ENCODE measurements around the gene CCDC150.
"Not testable (repeated sequence)": the region's sequence is repeated elsewhere in the genome, so short reads cannot be mapped to it uniquely, and the experiment has no call there.

The CCDC150 gene

GRCh38 chr2:196725882-196726281 lies 86.4 kb downstream of the CCDC150 start:
- H3K36me3 ChIP-seq (ENCODE audit: control insufficient read depth, insufficient read depth, low read length), result no peaks in the 10 kb centered on the region
- TF ChIP-seq CTCF (IDR thresholded peaks at IDR 0.05; ENCODE audit: insufficient read depth, low read length, poor library complexity, severe bottlenecking), result no peak
- DNase-seq (ENCODE audit: extremely low read depth, insufficient read length), result no peak

GRCh38 chr2:196729418-196729817 lies 89.9 kb downstream of the CCDC150 start:
- Histone ChIP-seq H3K36me3 (ENCODE audit: control insufficient read depth, insufficient read depth, low read length) (no peaks in the 10 kb centered on the region), H3K27me3 (replicated peaks; ENCODE audit: control insufficient read depth, insufficient read depth, low read length) (no peaks in the 10 kb centered on the region), H3K4me3 (replicated peaks; ENCODE audit: low read depth, low read length) (no peak overlapping the region)
- no peak for TF ChIP-seq CTCF (IDR thresholded peaks at IDR 0.05; ENCODE audit: insufficient read depth, low read length, poor library complexity, severe bottlenecking)
- no peak for DNase-seq (ENCODE audit: extremely low read depth, insufficient read length)

More at GRCh38 chr2:196725882-196726281, 86.4 kb downstream of the CCDC150 start:
- Histone ChIP-seq H3K27me3 (replicated peaks; ENCODE audit: control insufficient read depth, insufficient read depth, low read length) (no peaks in the 10 kb centered on the region), H3K4me3 (replicated peaks; ENCODE audit: low read depth, low read length) (no peak overlapping the region)

GRCh38 chr2:196736646-196737045 lies 97.1 kb downstream of the CCDC150 start:
- H3K36me3 ChIP-seq (ENCODE audit: control insufficient read depth, insufficient read depth, low read length); H3K27me3 ChIP-seq (replicated peaks; ENCODE audit: control insufficient read depth, insufficient read depth, low read length); DNase-seq (ENCODE audit: extremely low read depth, insufficient read length); H3K4me3 ChIP-seq (replicated peaks; ENCODE audit: low read depth, low read length): not testable (repeated sequence)

GRCh38 chr2:196737046-196737445 lies 97.5 kb downstream of the CCDC150 start:
- no peak for TF ChIP-seq CTCF (IDR thresholded peaks at IDR 0.05; ENCODE audit: insufficient read depth, low read length, poor library complexity, severe bottlenecking)
- H3K36me3 ChIP-seq (ENCODE audit: control insufficient read depth, insufficient read depth, low read length), result no peaks in the 10 kb centered on the region
- H3K4me3 ChIP-seq (replicated peaks; ENCODE audit: low read depth, low read length), result no peak overlapping the region
- DNase-seq (ENCODE audit: extremely low read depth, insufficient read length), result no peak
- H3K27me3 ChIP-seq (replicated peaks; ENCODE audit: control insufficient read depth, insufficient read depth, low read length), result no peaks in the 10 kb centered on the region

- DNase-seq (ENCODE audit: extremely low read depth, insufficient read length), result no peak
- no peak for TF ChIP-seq CTCF (IDR thresholded peaks at IDR 0.05; ENCODE audit: insufficient read depth, low read length, poor library complexity, severe bottlenecking)
- Histone ChIP-seq H3K27me3 (replicated peaks; ENCODE audit: control insufficient read depth, insufficient read depth, low read length) (no peaks in the 10 kb centered on the region), H3K4me3 (replicated peaks; ENCODE audit: low read depth, low read length) (no peak overlapping the region), H3K36me3 (ENCODE audit: control insufficient read depth, insufficient read depth, low read length) (no peaks in the 10 kb centered on the region; the same call in 1 of the 2 replicates)
These were observed 99.5 kb downstream of the CCDC150 start for GRCh38 chr2:196739031-196739430.

GRCh38 chr2:196742216-196742615 lies 102.7 kb downstream of the CCDC150 start:
- DNase-seq (ENCODE audit: extremely low read depth, insufficient read length), result no peak
- TF ChIP-seq CTCF (IDR thresholded peaks at IDR 0.05; ENCODE audit: insufficient read depth, low read length, poor library complexity, severe bottlenecking), result no peak
- Histone ChIP-seq H3K36me3 (ENCODE audit: control insufficient read depth, insufficient read depth, low read length) (no peaks in the 10 kb centered on the region; the same call in 1 of the 2 replicates), H3K27me3 (replicated peaks; ENCODE audit: control insufficient read depth, insufficient read depth, low read length) (no peaks in the 10 kb centered on the region), H3K4me3 (replicated peaks; ENCODE audit: low read depth, low read length) (no peak overlapping the region)

Measured in GM06990 (cell line).